ENCODE data around the gene GCAT. TPM values are rescaled to one million over a fixed set of nuclear protein-coding genes. Genes with fewer than 3 reads are reported as not detected.

GCAT gene
- total RNA-seq, 2 donors from 2014 or later = 0.78 to 2.6 TPM

DNA sequence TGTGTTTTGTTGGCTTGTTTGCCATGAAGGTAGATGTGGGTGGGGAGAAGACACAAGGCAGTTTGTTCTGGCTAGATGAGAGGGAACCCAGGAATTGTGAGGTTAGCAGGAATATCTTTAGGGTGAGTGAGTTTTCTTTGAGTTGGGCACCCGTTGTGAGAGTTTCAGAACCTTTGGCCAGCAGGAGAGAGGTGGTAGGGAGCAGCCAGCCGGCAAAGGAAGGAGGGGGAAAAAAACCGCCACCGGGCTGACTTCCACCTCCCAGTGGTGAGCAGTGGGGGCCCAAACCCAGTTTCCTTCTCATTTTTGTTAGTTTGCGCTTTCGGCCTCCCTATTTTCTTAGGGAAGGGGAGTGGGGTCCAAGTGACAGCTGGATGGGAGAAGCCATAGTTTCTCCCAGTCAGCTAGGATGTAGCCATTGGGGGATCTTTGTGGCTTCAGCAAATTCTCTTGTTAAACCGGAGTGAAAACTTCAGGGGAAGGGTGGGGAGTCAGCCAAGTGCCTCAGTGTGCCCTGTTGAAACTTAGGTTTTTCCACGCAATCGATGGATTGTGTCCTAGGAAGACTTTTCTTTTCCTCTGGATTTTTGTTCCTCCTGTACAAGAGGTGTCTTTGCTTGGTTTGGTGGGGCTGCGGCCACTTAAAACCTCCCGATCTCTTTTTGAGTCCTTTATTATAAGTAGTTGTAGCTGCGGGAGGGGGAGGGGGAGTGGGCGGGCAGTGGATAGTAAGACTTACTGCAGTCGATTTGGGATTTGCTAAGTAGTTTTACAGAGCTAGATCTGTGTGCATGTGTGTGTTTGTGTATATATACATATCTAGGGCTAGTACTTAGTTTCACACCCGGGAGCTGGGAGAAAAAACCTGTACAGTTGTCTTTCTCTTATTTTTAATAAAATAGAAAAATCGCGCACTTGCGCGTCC, 1.1 kb upstream of the GCAT start:
- peak overlapping the region; percentile 71 for H3K27ac Mint-ChIP-seq
- no peak for ATAC-seq
- no peak for DNase-seq
- H3K4me3 Mint-ChIP-seq = peak overlapping the region; percentile 89
- H3K4me1 Mint-ChIP-seq = peaks cover 20% of the 10 kb centered on the region
- H3K36me3 Mint-ChIP-seq (ENCODE audit: low read depth) = peaks cover 4% of the 10 kb centered on the region
- no peaks in the 10 kb centered on the region for H3K9me3 ChIP-seq (ENCODE audit: control insufficient read depth, low read length, poor library complexity, severe bottlenecking)
- peaks cover 16% of the 10 kb centered on the region for H3K27me3 Mint-ChIP-seq

DNA sequence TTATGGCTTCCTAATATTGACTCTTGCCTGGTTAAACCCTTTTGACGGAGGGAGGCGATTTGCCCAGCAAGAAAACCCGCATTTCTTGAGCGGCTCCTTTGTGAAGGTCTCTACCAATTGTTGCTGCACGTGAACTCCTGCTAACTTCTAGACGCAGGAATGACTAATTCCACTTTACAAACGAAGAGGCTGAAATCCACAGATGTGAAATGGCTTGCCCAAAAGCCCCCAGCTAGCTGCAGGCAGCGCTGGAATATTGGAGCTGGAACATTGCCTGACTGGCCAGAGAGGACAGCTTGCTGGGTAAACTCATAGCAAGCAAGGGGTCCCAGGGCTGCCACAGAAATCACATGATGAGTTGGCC, 542 bp downstream of the GCAT start:
- peaks cover 10% of the 10 kb centered on the region for H3K27me3 Mint-ChIP-seq
- peaks cover 4% of the 10 kb centered on the region for H3K36me3 Mint-ChIP-seq (ENCODE audit: low read depth)
- H3K27ac Mint-ChIP-seq = no peak overlapping the region

DNA sequence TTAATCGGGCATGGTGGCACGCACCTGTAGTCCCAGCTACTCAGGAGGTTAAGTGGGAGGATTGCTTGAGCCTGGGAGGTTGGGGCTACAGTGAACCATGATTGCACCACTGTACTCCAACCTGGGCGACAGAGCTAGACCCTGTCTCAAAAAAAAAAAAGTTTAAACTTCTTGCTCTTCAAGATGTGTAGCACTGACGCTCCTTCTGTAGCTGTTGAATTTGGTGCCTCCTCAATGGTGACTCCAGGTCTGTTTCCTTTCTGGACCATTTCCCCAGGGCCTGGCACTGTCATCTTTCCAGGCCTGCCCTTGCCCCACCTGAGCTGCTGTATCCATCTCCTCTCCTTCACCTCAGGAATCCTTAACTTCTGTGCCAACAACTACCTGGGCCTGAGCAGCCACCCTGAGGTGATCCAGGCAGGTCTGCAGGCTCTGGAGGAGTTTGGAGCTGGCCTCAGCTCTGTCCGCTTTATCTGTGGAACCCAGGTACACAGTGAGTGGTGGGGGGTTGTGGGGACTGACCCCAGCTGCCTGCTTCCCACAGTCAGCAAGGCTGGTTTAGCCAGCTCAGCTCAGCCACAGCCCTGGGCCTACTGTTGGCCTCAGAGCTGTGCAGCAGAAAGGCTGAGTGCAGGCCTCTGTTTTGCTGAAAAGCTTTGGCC, 2.1 kb downstream of the GCAT start:
- no peak for DNase-seq
- H3K4me1 Mint-ChIP-seq = peaks cover 13% of the 10 kb centered on the region
- H3K9me3 ChIP-seq (ENCODE audit: control insufficient read depth, low read length, poor library complexity, severe bottlenecking) = no peaks in the 10 kb centered on the region
- H3K4me3 Mint-ChIP-seq = no peak overlapping the region
- H3K27ac Mint-ChIP-seq = no peak overlapping the region
- peaks cover 10% of the 10 kb centered on the region for H3K27me3 Mint-ChIP-seq
- peaks cover 2% of the 10 kb centered on the region for H3K36me3 Mint-ChIP-seq (ENCODE audit: low read depth)
- no peak for ATAC-seq

More for the DNA sequence above, 542 bp downstream of the GCAT start:
- H3K9me3 ChIP-seq (ENCODE audit: control insufficient read depth, low read length, poor library complexity, severe bottlenecking) = no peaks in the 10 kb centered on the region
- ATAC-seq (no peak), DNase-seq (no peak)
- Mint-ChIP-seq H3K4me1 (peaks cover 14% of the 10 kb centered on the region), H3K4me3 (peak overlapping the region; percentile 84)

DNA sequence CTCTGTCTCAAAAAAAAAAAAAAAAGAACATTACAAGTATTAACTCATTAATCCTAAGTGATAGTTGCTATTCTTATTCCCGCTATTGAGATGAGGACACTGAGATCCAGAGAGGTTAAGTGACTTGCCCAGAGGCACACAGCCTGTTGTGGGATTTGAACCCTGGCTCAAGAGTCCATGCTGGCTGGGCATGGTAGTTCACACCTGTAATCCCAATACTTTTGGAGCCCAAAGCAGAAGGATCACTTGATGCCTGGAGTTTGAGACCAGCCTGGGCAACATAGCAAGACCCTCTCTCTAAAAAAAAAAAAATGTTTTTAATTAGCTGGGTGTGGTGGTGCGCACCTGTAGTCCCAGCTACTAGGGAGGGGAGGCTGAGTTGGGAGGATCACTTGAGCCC, 4.1 kb downstream of the GCAT start:
- DNase-seq (no peak), ATAC-seq (no peak)
- no peak overlapping the region for H3K4me3 Mint-ChIP-seq
- H3K36me3 Mint-ChIP-seq (ENCODE audit: low read depth) = no peaks in the 10 kb centered on the region
- H3K27me3 Mint-ChIP-seq = no peaks in the 10 kb centered on the region
- H3K27ac Mint-ChIP-seq = no peak overlapping the region
- H3K9me3 ChIP-seq (ENCODE audit: control insufficient read depth, low read length, poor library complexity, severe bottlenecking) = no peaks in the 10 kb centered on the region
- peaks cover 5% of the 10 kb centered on the region for H3K4me1 Mint-ChIP-seq

DNA sequence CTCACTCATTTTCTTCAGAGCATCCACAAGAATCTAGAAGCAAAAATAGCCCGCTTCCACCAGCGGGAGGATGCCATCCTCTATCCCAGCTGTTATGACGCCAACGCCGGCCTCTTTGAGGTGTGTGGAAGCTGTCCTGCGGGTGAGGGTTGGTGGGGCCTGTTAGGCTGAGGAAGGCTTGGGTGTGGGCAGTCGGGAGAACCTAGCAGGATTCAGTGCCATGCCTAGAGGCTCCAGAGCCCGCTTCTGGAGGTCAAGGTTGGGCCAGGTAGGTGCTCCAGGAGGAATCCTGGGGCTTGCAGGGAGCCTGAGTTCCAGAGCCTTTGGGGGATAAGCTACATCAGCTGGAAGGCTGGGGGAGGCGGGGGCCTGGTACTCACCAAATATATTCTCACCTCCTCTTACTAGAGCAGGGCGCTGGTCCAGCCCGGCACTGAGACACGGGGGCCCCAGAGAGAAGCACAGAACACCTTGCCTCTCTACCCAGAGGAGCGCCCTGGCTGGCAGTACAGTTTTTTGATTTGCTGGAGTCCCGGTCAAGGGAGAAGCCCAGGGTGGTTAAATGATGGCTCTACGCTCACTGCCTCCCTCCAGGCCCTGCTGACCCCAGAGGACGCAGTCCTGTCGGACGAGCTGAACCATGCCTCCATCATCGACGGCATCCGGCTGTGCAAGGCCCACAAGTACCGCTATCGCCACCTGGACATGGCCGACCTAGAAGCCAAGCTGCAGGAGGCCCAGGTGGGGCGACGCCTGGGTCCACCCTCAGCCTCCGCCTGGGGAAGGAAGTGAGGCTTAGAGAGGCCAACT, 5.3 kb downstream of the GCAT start:
- Mint-ChIP-seq H3K36me3 (ENCODE audit: low read depth) (no peaks in the 10 kb centered on the region), H3K4me3 (no peak overlapping the region), H3K27me3 (no peaks in the 10 kb centered on the region), H3K4me1 (peaks cover 3% of the 10 kb centered on the region), H3K27ac (no peak overlapping the region)
- DNase-seq (no peak), ATAC-seq (no peak)
- no peaks in the 10 kb centered on the region for H3K9me3 ChIP-seq (ENCODE audit: control insufficient read depth, low read length, poor library complexity, severe bottlenecking)

DNA sequence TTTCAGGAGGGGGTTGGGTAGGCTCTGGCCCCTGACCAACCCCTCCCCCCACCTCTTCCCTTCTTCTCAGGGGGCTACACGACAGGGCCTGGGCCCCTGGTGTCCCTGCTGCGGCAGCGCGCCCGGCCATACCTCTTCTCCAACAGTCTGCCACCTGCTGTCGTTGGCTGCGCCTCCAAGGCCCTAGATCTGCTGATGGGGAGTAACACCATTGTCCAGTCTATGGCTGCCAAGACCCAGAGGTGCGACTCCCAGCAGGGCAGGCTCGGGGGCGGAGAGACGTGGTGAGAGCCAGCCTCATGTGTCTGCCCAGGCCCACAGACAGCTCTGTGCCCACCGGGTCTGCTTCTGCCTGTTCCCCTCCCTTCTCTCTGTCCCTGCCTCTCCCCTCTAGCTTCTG, 7.9 kb downstream of the GCAT start:
- no peak overlapping the region for H3K4me3 Mint-ChIP-seq
- H3K27ac Mint-ChIP-seq = no peak overlapping the region
- no peaks in the 10 kb centered on the region for H3K9me3 ChIP-seq (ENCODE audit: control insufficient read depth, low read length, poor library complexity, severe bottlenecking)
- peaks cover 7% of the 10 kb centered on the region for H3K27me3 Mint-ChIP-seq
- no peak for DNase-seq
- no peak for ATAC-seq
- H3K4me1 Mint-ChIP-seq = peaks cover 6% of the 10 kb centered on the region
- no peaks in the 10 kb centered on the region for H3K36me3 Mint-ChIP-seq (ENCODE audit: low read depth)

DNA sequence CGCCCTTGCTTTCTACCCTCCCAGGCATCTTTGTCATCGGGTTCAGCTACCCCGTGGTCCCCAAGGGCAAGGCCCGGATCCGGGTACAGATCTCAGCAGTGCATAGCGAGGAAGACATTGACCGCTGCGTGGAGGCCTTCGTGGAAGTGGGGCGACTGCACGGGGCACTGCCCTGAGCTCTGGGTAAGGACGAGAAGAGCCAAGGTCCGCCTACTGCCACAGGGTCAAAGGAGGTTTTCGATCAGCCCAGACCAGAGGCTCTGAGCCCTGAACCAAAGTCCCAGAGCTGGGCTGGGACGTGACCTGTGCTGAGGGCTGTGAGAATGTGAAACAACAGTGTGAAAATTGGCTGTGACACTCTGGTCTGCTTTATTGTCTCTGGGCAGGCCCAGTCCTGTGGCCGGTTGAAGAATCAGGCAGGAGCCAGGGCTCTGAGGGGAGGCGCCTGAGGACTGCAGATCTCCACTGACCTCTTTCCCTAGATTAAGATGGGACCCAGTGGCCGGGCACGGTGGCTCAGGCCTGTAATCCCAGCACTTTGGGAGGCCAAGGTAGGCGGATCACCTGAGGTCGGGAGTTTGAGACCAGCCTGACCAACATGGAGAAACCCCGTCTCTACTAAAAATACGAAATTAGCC, 8.9 kb downstream of the GCAT start:
- H3K4me1 Mint-ChIP-seq = peaks cover 6% of the 10 kb centered on the region
- H3K27ac Mint-ChIP-seq = no peak overlapping the region
- ATAC-seq (no peak), DNase-seq (no peak)
- no peaks in the 10 kb centered on the region for H3K36me3 Mint-ChIP-seq (ENCODE audit: low read depth)
- H3K4me3 Mint-ChIP-seq = no peak overlapping the region
- no peaks in the 10 kb centered on the region for H3K9me3 ChIP-seq (ENCODE audit: control insufficient read depth, low read length, poor library complexity, severe bottlenecking)
- H3K27me3 Mint-ChIP-seq = peaks cover 10% of the 10 kb centered on the region

DNA sequence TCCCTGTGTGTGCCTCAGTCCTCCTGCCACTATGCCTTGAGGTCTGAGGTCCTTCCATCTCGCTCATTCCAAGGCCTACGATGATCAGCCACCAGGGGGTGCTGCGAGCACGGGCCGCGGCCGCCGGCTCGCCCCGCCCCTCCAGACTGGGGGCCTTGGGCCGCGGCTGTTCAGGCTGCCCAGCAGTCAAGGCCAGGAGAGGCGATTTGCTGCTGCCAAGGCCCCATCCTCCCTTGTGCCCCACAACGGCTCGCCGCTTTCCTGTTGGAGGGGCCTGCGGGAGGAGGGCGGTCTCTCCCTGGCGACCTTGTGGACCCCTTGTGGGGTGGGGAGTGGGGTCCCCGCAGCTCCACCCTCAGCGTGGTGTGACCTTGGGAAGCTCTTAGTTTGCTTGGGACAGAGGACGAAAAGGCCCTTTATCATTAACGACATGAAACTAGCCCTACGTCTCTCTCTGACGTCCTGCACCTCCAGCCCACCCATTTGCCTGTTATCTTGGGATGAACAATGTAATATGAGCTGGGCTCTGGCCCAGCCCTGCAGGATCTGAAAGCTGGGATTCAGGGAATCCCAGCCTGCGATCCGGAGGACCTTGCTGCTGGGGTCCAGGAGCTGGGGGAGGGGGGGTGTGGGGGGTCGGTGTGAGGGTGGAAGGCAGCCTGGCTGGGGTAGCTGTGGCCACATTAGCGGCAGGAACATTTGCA, 10.1 kb downstream of the GCAT start:
- ATAC-seq = peak; percentile 81
- no peak overlapping the region for H3K27ac Mint-ChIP-seq
- peak overlapping the region; percentile 76 for H3K4me3 Mint-ChIP-seq
- peaks cover 7% of the 10 kb centered on the region for H3K4me1 Mint-ChIP-seq
- no peaks in the 10 kb centered on the region for H3K36me3 Mint-ChIP-seq (ENCODE audit: low read depth)
- no peaks in the 10 kb centered on the region for H3K9me3 ChIP-seq (ENCODE audit: control insufficient read depth, low read length, poor library complexity, severe bottlenecking)
- DNase-seq = peak; percentile 69 to 84 (median 76)
- peaks cover 15% of the 10 kb centered on the region for H3K27me3 Mint-ChIP-seq

DNA sequence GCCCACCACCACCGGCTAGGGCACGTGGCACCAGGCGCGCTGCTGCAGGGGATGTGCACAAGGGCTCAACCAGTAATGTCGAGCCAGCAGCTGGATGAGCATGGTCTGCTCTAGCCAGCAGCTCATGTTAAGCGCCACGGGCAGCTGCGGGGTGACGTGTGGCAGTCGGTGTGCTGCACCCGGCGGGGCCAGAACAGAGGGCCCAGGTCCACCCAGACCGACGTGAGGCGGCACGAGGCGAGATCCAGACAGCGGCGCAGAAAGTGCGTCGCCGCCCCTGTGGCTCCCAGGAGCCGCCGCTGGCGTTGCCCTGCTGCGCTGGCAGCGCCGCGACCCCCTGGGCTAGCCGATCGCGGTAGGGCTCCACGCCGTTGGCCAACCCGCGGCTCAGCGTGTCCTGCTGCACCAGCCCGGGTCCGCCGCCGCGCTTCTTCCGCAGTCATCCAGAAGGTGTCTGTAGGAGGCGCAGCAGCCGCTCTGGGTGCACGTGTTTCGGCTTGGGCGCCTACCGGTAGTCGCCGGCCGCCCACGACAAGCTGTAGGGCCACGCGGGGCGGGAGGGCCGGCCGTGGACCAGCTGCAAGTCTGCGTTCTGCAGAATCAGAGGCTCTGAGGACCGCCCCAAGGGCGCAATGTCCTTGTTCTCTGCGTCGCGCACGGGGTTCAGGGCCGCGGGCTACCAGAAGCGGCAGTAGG, 10.8 kb downstream of the GCAT start:
- peak; percentile 84 for ATAC-seq
- Mint-ChIP-seq H3K27ac (no peak overlapping the region), H3K36me3 (ENCODE audit: low read depth) (no peaks in the 10 kb centered on the region), H3K4me3 (peak overlapping the region; percentile 76), H3K4me1 (peaks cover 7% of the 10 kb centered on the region), H3K27me3 (peaks cover 20% of the 10 kb centered on the region)
- no peaks in the 10 kb centered on the region for H3K9me3 ChIP-seq (ENCODE audit: control insufficient read depth, low read length, poor library complexity, severe bottlenecking)
- peak; percentile 47 to 54 (median 52) for DNase-seq

DNA sequence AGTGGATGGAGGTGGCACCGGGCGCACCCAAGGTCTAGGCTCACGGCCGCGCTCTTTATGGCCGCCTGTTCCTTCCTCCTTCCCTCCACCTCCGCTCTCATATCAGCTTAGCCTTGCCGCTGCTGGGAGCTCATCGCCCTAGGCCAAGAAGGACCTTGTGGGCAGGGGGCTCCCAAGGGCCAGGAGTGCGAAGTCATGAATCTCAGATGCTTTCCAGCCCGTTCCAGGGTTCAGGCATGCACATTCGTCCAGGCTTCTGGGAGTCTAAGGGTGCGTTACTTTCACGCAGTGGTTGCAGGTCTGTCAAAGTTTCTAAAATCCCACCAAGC, 11.3 kb downstream of the GCAT start:
- H3K27me3 Mint-ChIP-seq = peaks cover 23% of the 10 kb centered on the region
- H3K4me1 Mint-ChIP-seq = peaks cover 7% of the 10 kb centered on the region
- H3K27ac Mint-ChIP-seq = no peak overlapping the region
- DNase-seq (no peak), ATAC-seq (no peak)
- H3K36me3 Mint-ChIP-seq (ENCODE audit: low read depth) = no peaks in the 10 kb centered on the region
- no peaks in the 10 kb centered on the region for H3K9me3 ChIP-seq (ENCODE audit: control insufficient read depth, low read length, poor library complexity, severe bottlenecking)
- H3K4me3 Mint-ChIP-seq = peak overlapping the region; percentile 76

DNA sequence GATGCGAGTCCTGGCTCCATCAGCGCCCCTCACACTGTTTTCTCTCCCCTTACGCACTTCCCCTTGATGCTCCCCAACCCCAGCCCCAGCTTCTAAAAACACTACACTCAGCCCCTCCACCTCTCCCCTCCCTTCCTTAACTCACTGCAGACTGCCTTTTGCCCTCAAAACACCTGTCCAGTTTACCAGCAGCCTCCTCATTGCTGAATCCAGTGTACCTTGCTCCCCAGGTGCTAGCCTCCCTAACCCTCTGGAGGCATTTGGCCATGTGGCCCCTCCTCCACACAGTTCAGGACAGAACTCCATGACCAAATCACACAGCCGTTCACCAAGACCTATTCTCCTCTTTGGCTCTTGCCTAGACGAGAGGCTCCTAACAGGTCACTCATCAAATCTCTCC, 12.6 kb downstream of the GCAT start:
- H3K36me3 Mint-ChIP-seq (ENCODE audit: low read depth) = no peaks in the 10 kb centered on the region
- peaks cover 11% of the 10 kb centered on the region for H3K4me1 Mint-ChIP-seq
- ATAC-seq = no peak
- H3K27ac Mint-ChIP-seq = no peak overlapping the region
- no peak for DNase-seq
- H3K27me3 Mint-ChIP-seq = peaks cover 23% of the 10 kb centered on the region
- H3K4me3 Mint-ChIP-seq = peak overlapping the region; percentile 55
- no peaks in the 10 kb centered on the region for H3K9me3 ChIP-seq (ENCODE audit: control insufficient read depth, low read length, poor library complexity, severe bottlenecking)

Data from T-helper 17 cell (primary cell).